OCI-LY3 (cell line): ENCODE measurements around the gene IL22.

ENCODE experiments used
- EZH2phosphoT487 ChIP-seq: fragments of 200-600 bp; shearing (Covaris generic); IDR thresholded peaks from 2 replicates; pipeline ENCODE4 v1.6.1; 2018; ENCODE audit warnings: antibody characterized with exemption, mixed run types, low read depth
- TF ChIP-seq, protein P1 (sequence below): fragments of 200-600, 300-600 bp; sonication (generic); IDR thresholded peaks from 2 replicates; pipeline ENCODE4 v1.5.1; 2014; ENCODE audit warnings: antibody characterized with exemption, low read length, low read depth

DNA sequence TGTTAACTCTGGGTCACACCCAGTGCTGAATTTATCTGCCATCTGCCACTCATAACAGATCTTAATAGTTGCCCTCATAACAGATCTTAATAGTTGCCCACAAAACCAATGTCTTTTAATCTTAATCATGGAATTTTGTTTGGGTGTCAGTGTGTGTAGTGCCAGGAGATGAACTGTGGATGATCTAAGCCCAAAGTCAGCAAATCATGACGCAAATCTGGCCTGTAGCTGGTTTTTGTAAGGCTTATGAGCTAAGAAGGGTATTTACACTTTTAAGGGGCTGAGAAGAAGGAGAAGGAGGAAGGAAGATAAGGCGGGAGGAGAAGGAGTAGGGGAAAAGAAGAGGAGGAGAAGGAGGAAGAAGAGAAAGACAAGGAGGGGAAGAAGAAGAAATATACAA lies 17.8 kb downstream of the IL22 start:
- TF ChIP-seq, protein P1, sequence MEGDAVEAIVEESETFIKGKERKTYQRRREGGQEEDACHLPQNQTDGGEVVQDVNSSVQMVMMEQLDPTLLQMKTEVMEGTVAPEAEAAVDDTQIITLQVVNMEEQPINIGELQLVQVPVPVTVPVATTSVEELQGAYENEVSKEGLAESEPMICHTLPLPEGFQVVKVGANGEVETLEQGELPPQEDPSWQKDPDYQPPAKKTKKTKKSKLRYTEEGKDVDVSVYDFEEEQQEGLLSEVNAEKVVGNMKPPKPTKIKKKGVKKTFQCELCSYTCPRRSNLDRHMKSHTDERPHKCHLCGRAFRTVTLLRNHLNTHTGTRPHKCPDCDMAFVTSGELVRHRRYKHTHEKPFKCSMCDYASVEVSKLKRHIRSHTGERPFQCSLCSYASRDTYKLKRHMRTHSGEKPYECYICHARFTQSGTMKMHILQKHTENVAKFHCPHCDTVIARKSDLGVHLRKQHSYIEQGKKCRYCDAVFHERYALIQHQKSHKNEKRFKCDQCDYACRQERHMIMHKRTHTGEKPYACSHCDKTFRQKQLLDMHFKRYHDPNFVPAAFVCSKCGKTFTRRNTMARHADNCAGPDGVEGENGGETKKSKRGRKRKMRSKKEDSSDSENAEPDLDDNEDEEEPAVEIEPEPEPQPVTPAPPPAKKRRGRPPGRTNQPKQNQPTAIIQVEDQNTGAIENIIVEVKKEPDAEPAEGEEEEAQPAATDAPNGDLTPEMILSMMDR: no peak
- no peak for TF ChIP-seq EZH2phosphoT487
